DND-41 (cell line): ENCODE results near the gene BMP8B.
"Not testable (repeated sequence)": the region's sequence is repeated elsewhere in the genome, so short reads cannot be mapped to it uniquely, and the experiment has no call there.

Experiments
- ATAC-seq: fragments of 200-7000 bp; cut with Tn5 transposase; 3 replicates; pipeline ENCODE4 v1.9.1; 2021; ENCODE audit warnings: low read depth; ENCODE audit not compliant: insufficient read depth
- DNase-seq: peaks from one replicate; pipeline ENCODE4 v3.0.0-alpha.2; 2020
- H2AFZ ChIP-seq: 2 replicates; pipeline ENCODE4 v1.6.0; 2012; ENCODE audit warnings: low read depth, low read length
- H3K27ac ChIP-seq: 2 replicates; pipeline ENCODE4 v1.5.1; 2012; ENCODE audit warnings: low read length, inconsistent platforms
- H3K27me3 ChIP-seq: fragments of 200-600 bp; sonication (generic); 2 replicates; pipeline ENCODE4 v1.6.0; 2012; ENCODE audit warnings: low read length, mild to moderate bottlenecking, inconsistent platforms; ENCODE audit not compliant: insufficient read depth, poor library complexity
- H3K36me3 ChIP-seq: 2 replicates; pipeline ENCODE4 v1.5.1; 2012; ENCODE audit warnings: low read length, inconsistent platforms; ENCODE audit not compliant: insufficient read depth
- H3K4me1 ChIP-seq: 2 replicates; pipeline ENCODE4 v1.5.1; 2012; ENCODE audit warnings: mild to moderate bottlenecking, low read length; ENCODE audit not compliant: insufficient read depth
- H3K4me2 ChIP-seq: 2 replicates; pipeline ENCODE4 v1.6.0; 2012; ENCODE audit warnings: mild to moderate bottlenecking, moderate library complexity, low read length, inconsistent platforms; ENCODE audit not compliant: insufficient read depth
- H3K4me3 ChIP-seq, 2 experiments: fragments of 200-600 bp in 1 of 2; shearing (Covaris generic) in 1 of 2; 2 replicates each; pipeline ENCODE4 v1.5.1; 2012 to 2016; ENCODE audit warnings: inconsistent platforms in 2 of 2, low read length in 2 of 2, mild to moderate bottlenecking in 2 of 2, low read depth in 1 of 2, moderate library complexity in 1 of 2
- H3K79me2 ChIP-seq: 2 replicates; pipeline ENCODE4 v1.6.0; 2012; ENCODE audit warnings: low read length, inconsistent platforms; ENCODE audit not compliant: insufficient read depth
- H3K9ac ChIP-seq: 2 replicates; pipeline ENCODE4 v1.6.0; 2012; ENCODE audit warnings: low read depth, mild to moderate bottlenecking, inconsistent platforms, low read length, moderate library complexity
- H3K9me3 ChIP-seq: 2 replicates; pipeline ENCODE4 v1.5.1; 2012; ENCODE audit warnings: low read length, moderate library complexity, mild to moderate bottlenecking, inconsistent platforms; ENCODE audit not compliant: insufficient read depth, severe bottlenecking
- H4K20me1 ChIP-seq: 2 replicates; pipeline ENCODE4 v1.6.0; 2012; ENCODE audit warnings: low read length; ENCODE audit not compliant: insufficient read depth
- EZH2 ChIP-seq: IDR thresholded peaks from 3 replicates; pipeline ENCODE4 v1.6.1; 2012; ENCODE audit warnings: borderline replicate concordance, low read depth, mild to moderate bottlenecking, moderate library complexity, low read length, inconsistent platforms; ENCODE audit not compliant: severe bottlenecking
- TF ChIP-seq, protein P1 (sequence below): IDR thresholded peaks from 2 replicates; pipeline ENCODE4 v1.5.1; 2012; ENCODE audit warnings: borderline replicate concordance, low read length, moderate library complexity, mild to moderate bottlenecking; ENCODE audit not compliant: poor library complexity, severe bottlenecking; ENCODE audit errors: extremely low read depth

BMP8B gene

DNA sequence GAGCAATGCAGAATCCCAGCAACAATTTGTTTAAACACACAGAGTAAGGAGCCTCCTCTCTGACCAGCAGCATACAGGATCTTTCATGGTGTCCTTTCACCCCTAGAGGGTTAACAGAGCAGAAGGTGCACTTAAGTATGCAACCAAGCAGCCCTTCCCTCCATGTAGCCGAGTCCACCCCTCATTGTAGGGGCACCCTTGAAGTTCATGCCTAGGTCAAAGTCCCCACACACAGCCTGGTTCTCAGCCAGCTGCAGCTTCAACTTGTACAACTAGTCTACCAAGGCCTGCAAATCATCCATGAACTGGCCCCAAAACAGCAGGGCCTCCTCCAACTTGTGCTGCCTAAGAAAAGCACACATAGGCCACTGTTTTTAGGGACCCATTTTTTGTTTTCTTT lies 7.0 kb upstream of the BMP8B start:
- Histone ChIP-seq H3K79me2 (no peaks in the 10 kb centered on the region), H3K27me3 (peaks cover 4% of the 10 kb centered on the region), H4K20me1 (no peaks in the 10 kb centered on the region), H3K4me2 (no peak overlapping the region), H3K27ac (no peak overlapping the region), H3K9ac (no peak overlapping the region), H3K9me3 (no peaks in the 10 kb centered on the region), H3K4me1 (no peaks in the 10 kb centered on the region), H3K4me3 (no peak overlapping the region), H2AFZ (no peak overlapping the region), H3K36me3 (no peaks in the 10 kb centered on the region)
- ATAC-seq (no peak), DNase-seq (no peak)
- TF ChIP-seq, protein P1, sequence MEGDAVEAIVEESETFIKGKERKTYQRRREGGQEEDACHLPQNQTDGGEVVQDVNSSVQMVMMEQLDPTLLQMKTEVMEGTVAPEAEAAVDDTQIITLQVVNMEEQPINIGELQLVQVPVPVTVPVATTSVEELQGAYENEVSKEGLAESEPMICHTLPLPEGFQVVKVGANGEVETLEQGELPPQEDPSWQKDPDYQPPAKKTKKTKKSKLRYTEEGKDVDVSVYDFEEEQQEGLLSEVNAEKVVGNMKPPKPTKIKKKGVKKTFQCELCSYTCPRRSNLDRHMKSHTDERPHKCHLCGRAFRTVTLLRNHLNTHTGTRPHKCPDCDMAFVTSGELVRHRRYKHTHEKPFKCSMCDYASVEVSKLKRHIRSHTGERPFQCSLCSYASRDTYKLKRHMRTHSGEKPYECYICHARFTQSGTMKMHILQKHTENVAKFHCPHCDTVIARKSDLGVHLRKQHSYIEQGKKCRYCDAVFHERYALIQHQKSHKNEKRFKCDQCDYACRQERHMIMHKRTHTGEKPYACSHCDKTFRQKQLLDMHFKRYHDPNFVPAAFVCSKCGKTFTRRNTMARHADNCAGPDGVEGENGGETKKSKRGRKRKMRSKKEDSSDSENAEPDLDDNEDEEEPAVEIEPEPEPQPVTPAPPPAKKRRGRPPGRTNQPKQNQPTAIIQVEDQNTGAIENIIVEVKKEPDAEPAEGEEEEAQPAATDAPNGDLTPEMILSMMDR, result no peak
- TF ChIP-seq EZH2, result no peak

DNA sequence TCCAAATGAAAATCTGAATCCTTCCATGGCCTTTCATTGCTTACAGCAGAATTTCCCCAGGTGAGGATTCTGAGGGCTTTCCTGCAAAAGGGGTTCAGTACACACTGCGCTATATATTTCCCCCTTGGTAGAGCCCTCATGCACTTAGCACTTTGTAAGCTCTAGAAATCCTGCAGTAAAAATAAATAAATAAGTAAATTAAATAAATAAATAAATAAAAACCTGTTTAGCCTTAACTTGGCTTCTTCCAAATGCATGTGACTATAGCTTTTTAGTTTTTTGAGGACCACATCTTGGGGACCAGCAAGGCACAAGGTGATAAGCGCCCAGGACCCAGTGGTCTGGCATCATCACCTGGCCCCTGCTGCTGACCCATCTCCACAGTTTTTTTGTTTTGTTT lies 3.2 kb upstream of the BMP8B start:
- no peak overlapping the region for H3K4me3 ChIP-seq
- no peak overlapping the region for H2AFZ ChIP-seq
- no peaks in the 10 kb centered on the region for H3K36me3 ChIP-seq
- no peak for TF ChIP-seq EZH2
- TF ChIP-seq, protein P1, result no peak
- H3K4me1 ChIP-seq, result no peaks in the 10 kb centered on the region
- no peaks in the 10 kb centered on the region for H3K79me2 ChIP-seq
- DNase-seq (no peak), ATAC-seq (no peak)
- H3K4me2 ChIP-seq, result no peak overlapping the region
- H3K27me3 ChIP-seq, result peaks cover 4% of the 10 kb centered on the region
- no peaks in the 10 kb centered on the region for H3K9me3 ChIP-seq
- no peak overlapping the region for H3K9ac ChIP-seq
- no peaks in the 10 kb centered on the region for H4K20me1 ChIP-seq
- no peak overlapping the region for H3K27ac ChIP-seq

DNA sequence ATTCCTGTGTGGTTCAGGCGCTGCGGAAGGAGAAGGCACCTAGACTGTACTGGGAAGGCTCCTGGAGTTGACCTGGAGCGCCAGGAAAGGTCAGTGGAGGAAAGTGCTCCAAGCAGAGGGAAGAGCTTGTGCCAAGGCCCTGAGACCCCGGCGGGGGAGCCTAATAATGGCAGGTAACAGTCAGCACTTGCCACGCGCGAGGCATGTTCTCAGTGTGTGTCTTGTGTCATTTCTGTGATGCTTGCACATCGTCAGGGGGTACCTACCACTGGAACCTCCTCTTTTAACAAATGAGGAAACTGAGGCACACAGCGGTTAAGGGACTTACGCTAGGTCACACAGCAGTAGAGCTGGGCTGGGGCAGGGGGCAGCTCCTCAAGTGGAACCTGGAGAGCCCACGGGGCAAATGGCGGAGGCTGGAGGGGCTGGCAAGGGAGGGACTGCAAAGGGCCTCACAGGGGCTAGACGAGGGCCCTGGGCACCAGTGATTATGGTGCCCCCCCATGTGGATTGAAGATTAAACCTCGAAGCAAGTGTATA lies 976 bp upstream of the BMP8B start:
- Histone ChIP-seq H3K4me2 (no peak overlapping the region), H3K4me3 (no peak overlapping the region), H3K9me3 (no peaks in the 10 kb centered on the region), H3K9ac (no peak overlapping the region), H4K20me1 (no peaks in the 10 kb centered on the region), H3K27me3 (no peaks in the 10 kb centered on the region), H3K4me1 (no peaks in the 10 kb centered on the region), H2AFZ (no peak overlapping the region), H3K27ac (no peak overlapping the region), H3K79me2 (no peaks in the 10 kb centered on the region), H3K36me3 (no peaks in the 10 kb centered on the region)
- TF ChIP-seq, protein P1, result no peak
- no peak for TF ChIP-seq EZH2
- no peak for DNase-seq
- no peak for ATAC-seq

DNA sequence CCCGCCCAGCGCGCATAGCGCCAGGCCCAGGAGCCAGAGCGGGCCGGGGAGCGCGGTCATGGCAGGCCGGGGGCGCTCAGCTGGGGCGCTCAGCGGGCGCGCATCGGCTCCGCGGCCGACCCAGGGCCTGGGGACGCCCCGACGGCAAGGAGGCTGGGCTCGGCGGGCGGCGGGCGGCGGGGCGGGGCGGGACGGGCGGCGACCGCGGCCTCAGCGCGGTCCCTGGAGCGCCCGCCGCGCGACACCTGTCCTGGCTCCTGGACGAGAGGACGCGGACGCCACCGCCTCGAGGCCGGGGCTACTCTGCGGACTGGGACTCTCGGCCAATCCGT lies 273 bp downstream of the BMP8B start:
- H3K4me2 ChIP-seq, result no peak overlapping the region
- H3K79me2 ChIP-seq, result no peaks in the 10 kb centered on the region
- no peaks in the 10 kb centered on the region for H3K9me3 ChIP-seq
- TF ChIP-seq, protein P1, result no peak
- no peak for TF ChIP-seq EZH2
- no peaks in the 10 kb centered on the region for H3K4me1 ChIP-seq
- DNase-seq (no peak), ATAC-seq (no peak)
- no peaks in the 10 kb centered on the region for H3K27me3 ChIP-seq
- no peak overlapping the region for H3K9ac ChIP-seq
- no peak overlapping the region for H3K4me3 ChIP-seq
- no peak overlapping the region for H2AFZ ChIP-seq
- no peaks in the 10 kb centered on the region for H3K36me3 ChIP-seq
- no peaks in the 10 kb centered on the region for H4K20me1 ChIP-seq
- H3K27ac ChIP-seq, result no peak overlapping the region

DNA sequence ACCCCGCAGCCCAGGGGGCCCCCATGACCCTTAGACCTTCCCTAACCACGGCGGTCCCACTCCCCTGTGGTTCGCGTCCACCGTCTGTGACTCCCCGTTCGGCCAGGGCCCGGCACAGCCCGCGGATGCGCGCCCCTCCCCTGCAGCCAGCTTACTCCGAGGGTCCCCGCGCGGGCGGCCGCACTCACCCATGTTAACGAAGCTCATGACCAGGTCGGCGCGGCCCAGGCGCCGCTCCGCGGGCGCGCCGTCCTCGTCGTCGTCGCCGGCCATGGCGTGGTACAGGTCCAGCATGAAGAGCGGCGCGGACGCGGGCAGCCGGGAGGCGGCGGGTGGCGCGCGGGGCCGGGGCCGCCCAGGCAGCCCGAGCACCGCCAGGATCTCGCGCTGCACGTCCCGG lies 701 bp downstream of the BMP8B start:
- not testable (repeated sequence) for H3K27ac ChIP-seq, H3K9me3 ChIP-seq, H3K4me2 ChIP-seq, H3K36me3 ChIP-seq, H4K20me1 ChIP-seq, H3K79me2 ChIP-seq, H3K4me3 ChIP-seq, ATAC-seq, H3K27me3 ChIP-seq, H3K9ac ChIP-seq, H2AFZ ChIP-seq, H3K4me1 ChIP-seq, DNase-seq
